DND-41 (cell line): ENCODE data around the gene ADD2.

ENCODE experiments used
- CTCF ChIP-seq: IDR thresholded peaks from 2 replicates; pipeline ENCODE4 v1.5.1; 2012; ENCODE audit warnings: borderline replicate concordance, low read length, moderate library complexity, mild to moderate bottlenecking; ENCODE audit not compliant: poor library complexity, severe bottlenecking; ENCODE audit errors: extremely low read depth
- EZH2 ChIP-seq: IDR thresholded peaks from 3 replicates; pipeline ENCODE4 v1.6.1; 2012; ENCODE audit warnings: borderline replicate concordance, low read depth, mild to moderate bottlenecking, moderate library complexity, low read length, inconsistent platforms; ENCODE audit not compliant: severe bottlenecking

- TF ChIP-seq EZH2: no peak
- TF ChIP-seq CTCF: no peak
Observed at GRCh38 chr2:70674636-70675430, 93.2 kb downstream of the ADD2 start.
